ENCODE measurements around the gene KHNYN.

- TF ChIP-seq CTCF (IDR thresholded peaks at IDR 0.05; ENCODE audit: low read length) (peak; percentile 24; the same call in 1 of the 2 replicates), EZH2 (IDR thresholded peaks at IDR 0.05; ENCODE audit: borderline replicate concordance, low read length) (no peak)
Observed at GRCh38 chr14:24392325-24393091, 37.2 kb upstream of the KHNYN start.

Measured in OCI-LY1 (cell line).